ENCODE results near the gene SYNM.

SYNM gene

GRCh38 chr15:99172171-99172570 is 67.3 kb downstream of the SYNM start:
- DNase-seq, result no peak

- no peak for DNase-seq
Measured at GRCh38 chr15:99172989-99173388, 68.1 kb downstream of the SYNM start.

GRCh38 chr15:99174567-99175395 is 69.9 kb downstream of the SYNM start:
- DNase-seq, result no peak

- DNase-seq, result no peak
Measured at GRCh38 chr15:99176757-99177156, 71.9 kb downstream of the SYNM start.

- no peak for DNase-seq
Measured at GRCh38 chr15:99177679-99178078, 72.8 kb downstream of the SYNM start.

GRCh38 chr15:99180086-99180963 is 75.4 kb downstream of the SYNM start:
- DNase-seq, result no peak

- DNase-seq, result no peak
Measured at GRCh38 chr15:99180964-99181306, 76.1 kb downstream of the SYNM start.

GRCh38 chr15:99181545-99181971 is 76.7 kb downstream of the SYNM start:
- DNase-seq, result no peak

GRCh38 chr15:99182791-99183190 is 77.9 kb downstream of the SYNM start:
- DNase-seq, result no peak
